Measurements from ENCODE around the gene HDAC11.

DNA sequence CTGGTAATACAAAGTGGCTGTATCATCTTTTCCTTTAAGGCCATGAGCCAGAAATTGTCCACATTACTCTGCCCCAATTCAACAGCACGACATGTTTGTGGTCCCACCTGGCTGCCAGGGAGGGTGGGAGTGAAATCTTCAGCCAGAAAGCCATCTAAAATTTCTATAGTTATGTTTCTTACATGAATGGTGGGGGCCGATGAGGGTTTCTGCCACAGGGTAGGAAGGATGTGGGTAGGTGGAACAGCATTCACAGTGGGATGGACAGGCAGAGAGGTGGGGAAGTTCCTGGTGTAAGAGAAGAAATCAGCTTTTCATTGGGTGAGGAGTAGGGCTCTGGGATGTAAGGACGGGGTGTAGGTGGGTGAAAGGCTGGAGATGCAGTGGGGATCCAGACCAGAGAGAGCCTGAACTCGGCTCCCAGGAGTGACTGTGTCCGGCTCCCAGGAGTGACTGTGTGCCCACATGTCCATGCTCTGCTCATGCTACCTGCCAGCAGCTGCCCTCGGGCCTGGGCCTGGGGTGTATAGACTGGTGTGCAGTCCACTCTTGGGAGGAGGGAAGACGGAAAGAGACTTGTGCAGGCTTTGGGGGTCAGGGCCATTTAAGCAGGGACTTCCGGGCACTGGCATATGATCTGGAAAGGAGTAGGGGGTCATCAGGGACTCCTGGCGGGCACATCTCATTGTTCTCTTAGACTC lies 65.0 kb downstream of the HDAC11 start:
- TF ChIP-seq CTCF (conservative IDR thresholded peaks at IDR 0.05; ENCODE audit: low read depth, low read length) (no peak), FOS (IDR thresholded peaks at IDR 0.05; ENCODE audit: low read depth, low read length) (no peak), POLR2A (IDR thresholded peaks at IDR 0.05; ENCODE audit: low read depth, low read length) (no peak), RAD21 (IDR thresholded peaks at IDR 0.05; ENCODE audit: low read length) (no peak), ELK1 (IDR thresholded peaks at IDR 0.05; ENCODE audit: borderline replicate concordance, low read depth, low read length) (no peak), MAFK (IDR thresholded peaks at IDR 0.05; ENCODE audit: low read depth, low read length) (no peak), CEBPB (IDR thresholded peaks at IDR 0.05; ENCODE audit: low read depth, low read length) (no peak), MXI1 (IDR thresholded peaks at IDR 0.05; ENCODE audit: borderline replicate concordance, low read depth, low read length) (no peak), SMC3 (IDR thresholded peaks at IDR 0.05; ENCODE audit: low read depth, low read length) (no peak), USF2 (IDR thresholded peaks at IDR 0.05; ENCODE audit: low read depth, low read length) (no peak), CHD1 (IDR thresholded peaks at IDR 0.05; ENCODE audit: low read depth, low read length) (no peak)

Measured in IMR-90 (cell line).